GM03348 (cell line): ENCODE measurements around the gene LRP8.

Experiments
- DNase-seq: peaks from one replicate; pipeline ENCODE4 v3.0.0; 2012; ENCODE audit warnings: low spot score

LRP8 gene

DNA sequence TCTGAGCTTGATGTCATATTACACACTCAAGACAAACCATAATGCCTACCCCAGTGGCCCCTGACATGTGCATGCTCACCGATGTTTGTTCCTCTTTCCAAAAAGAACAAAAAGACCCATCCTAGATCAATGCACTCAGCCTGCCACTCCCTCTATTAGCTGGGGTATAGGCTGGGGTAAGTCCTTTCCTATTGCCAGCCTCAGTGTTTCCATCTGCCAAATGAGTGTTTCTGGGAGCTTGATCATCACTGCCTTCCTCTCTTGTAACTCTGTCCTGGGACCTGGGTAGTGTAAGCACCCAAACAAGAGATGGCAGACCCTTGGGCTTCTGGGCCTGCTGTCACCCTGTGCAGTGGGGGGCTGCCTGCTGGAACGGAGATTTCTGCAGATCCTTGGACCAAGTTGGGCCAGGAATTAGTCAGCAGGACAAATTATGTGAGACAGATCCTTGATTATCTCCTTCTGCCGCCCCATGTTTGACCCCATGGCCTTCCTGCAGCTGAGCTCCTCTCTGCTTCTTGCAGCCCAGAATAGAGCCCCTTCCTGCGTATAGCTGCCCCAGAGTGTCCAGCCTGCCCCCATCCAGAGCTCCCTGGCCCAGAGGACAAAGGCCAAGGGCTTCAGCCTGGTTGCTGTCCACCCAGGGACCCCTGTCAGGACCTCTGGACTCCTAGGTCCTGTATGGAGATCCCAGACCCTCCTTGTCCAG, 31.5 kb upstream of the LRP8 start:
- no peak for DNase-seq

DNA sequence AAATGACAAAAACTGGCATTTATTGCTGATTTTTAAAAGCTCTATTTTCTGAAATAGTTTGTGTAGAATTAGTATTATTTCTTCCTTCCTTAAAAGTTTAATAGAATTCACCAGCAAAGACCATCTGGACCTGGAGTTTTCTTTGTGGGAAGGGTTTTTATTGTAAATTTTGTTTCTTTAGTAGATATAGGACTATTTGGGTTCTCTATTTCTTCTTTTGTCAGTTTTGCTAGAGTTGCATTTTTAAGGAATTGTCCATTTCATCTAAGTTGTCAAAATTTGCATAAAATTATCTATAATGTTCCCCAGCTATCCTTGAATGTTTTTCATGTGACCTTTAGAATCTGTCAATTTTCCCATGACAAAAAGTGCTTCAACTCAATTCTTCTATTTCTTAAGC, 28.8 kb upstream of the LRP8 start:
- no peak for DNase-seq

DNA sequence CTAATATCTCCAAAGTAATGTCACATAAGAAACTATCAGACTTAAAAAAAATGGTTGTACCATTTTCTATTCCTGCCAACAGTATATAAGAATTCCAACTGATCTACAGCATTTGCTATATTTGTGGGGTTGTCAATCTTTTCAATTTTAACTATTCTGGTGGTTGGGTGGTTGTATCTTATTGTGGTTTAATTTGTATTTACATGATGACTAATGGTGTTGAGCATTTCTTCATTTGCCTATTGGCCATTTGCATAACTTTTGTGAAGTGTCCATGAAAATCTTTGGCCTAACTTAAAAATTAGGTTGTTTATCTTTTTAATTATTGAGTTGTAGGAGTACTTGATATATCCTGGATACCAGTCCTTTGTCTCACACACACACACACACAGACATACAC, 26.2 kb upstream of the LRP8 start:
- DNase-seq: no peak

DNA sequence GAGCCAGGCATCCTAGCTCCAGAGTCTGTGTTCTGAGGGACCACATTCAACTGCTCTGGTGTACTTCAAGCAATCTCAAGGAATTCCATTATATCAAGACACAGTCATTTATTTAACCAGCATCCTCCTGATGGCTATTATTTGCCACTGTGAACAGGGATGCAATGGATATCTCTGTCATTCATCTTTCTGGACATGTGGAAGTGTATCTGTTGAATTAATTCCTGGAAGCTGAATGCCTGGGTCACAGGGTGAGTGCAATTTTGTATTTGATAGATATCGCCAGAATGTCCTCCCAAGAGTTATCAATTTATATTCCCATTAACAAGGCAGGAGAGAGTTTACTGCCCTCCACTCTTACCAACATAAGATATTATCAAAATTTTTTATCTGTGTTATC, 24.7 kb upstream of the LRP8 start:
- DNase-seq: no peak

DNA sequence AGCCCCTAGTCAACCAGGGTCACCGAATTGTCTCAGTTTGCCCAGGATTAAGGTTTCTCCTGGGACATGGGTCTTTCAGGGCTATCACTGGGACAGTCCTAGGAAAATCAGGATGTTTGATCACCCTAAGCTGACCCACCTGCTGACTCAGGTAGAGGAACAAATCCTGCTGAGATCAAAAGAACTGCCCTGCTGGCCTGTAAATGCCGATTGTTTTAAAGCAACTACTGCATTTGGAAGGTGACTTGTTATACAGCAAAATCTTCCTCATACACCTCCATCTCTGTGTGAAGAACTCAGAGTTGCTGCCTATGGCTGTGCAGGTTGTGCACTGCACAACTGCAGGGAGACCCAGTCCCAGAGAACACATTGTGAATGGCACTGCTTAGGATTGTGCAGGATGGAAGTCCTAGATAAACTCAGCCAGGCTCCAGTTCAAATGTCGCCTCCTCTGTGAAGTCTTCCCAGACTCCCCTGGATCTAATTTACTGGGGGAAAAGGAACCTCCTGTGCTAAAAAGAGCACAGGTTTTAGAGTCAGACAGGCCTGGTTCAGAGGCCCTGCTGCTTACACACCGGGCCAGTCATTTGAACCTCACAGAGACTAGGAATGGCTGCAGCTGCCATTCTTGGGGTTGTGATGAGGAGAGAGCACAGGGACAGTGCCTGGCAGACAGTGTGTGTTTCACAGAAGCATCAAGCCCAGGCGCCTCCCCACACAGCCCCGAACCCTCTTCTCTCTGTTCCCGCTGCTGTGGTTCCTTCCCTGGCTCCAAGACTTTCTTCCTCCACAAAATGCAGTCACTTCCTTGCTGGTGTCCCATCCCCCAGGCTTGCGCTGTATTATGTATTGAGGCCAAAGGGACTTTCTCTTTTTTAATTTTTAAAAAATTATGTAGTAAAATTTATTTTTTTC, 23.2 kb upstream of the LRP8 start:
- no peak for DNase-seq

- no peak for DNase-seq
Observed at GRCh38 chr1:53349968-53350852, 22.3 kb upstream of the LRP8 start.

- no peak for DNase-seq
Observed at GRCh38 chr1:53349369-53349835, 21.5 kb upstream of the LRP8 start.

DNA sequence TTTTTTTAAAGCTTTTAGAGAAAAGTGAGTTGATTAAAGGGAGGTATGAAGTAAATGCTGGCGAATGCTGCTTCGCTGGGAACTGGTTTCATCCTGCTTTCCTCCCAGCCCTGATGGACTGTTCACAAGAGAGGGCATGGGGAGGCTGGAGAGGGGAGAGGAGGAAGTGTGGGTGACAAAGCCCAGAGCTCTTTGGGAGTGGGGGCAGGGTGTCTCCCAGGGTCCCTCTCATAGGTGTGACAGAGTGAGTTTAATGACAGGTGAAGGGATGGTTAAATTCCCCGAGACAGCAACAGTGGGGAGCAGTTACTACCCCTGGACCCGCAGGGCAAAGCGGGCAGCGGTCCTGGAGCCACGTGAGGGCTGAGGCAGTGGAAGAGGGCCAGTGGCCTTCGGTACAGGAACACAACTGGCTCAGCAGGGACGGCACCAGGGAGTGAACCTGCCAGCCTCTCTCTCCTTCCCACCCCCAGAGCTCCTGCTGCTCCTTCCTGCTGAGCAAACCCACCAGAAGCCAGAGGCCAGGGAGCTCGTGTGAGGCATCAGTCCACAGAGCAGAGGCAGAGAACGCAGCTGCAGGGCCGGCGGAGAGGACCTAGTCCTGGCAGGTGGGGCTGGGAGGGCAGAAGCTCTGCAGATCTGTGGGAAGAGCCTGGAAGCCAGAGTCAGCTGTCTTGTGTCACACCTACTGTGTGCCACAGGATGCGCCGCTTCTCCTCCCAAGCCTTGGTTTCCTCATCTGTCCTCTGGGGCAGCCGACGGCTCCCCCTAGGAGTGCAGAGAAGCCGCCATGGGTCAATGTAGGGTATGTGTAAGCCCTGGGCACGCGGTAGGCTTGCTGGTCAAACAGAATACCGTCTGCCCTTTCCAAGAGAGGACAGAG, 20.9 kb upstream of the LRP8 start:
- no peak for DNase-seq

DNA sequence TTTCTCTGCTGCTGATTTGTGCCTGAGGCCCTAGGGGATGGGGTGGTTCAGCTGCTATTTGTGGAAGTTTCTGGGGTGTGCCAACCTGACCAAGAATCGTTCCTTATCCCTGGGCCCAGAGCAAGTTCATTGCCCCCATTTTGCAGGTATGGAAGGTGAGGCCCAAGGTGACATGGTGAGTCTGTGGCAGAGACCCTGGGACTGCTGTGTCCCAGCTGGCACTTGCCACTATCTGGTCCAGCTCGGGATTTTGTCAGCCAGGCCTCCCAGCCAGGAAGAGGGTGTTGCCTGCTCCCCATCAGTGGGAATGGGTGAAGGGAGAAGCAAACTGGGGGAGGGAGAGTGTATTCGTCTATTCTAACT, 18.9 kb upstream of the LRP8 start:
- no peak for DNase-seq

GRCh38 chr1:53345996-53346813, 18.3 kb upstream of the LRP8 start:
- DNase-seq: no peak

GRCh38 chr1:53344921-53345838, 17.3 kb upstream of the LRP8 start:
- no peak for DNase-seq

- peak; percentile 49 for DNase-seq
Observed at GRCh38 chr1:53343831-53344668, 16.2 kb upstream of the LRP8 start.

DNA sequence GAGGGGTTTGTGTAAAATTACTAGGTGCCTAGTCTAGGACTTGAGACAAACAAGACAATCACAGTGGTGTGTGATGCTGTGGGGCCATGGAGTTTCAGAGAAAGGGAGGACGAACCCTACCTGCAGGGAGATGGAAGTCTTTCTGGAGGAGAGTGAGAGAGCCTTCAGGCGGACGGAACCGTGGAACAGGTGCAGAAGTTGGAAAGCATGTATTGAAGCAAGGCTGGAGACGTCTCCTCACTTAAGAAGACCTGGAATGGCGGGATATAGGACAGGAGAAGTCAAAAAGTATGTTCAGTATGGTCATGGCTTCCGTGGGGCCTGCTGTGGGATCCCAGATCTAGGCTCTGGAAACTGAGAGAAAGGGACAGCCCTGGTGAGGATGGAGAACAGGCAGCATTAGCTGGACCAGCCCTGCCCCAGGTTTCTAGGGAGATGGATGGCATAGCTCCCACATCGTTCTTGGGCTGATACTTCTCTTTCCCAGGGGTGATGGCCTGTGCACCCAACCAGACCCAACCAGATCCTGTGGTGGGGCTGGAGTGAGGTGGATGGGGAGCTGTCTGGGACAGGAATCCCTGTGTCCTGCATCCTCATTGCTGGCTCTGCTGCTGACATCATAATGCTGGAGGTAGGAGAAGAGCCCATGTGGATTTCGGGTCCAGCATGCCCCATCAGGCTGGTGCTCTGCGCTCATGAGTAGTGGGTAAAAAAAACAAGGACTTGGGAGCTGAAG, 15.0 kb upstream of the LRP8 start:
- DNase-seq: no peak

DNA sequence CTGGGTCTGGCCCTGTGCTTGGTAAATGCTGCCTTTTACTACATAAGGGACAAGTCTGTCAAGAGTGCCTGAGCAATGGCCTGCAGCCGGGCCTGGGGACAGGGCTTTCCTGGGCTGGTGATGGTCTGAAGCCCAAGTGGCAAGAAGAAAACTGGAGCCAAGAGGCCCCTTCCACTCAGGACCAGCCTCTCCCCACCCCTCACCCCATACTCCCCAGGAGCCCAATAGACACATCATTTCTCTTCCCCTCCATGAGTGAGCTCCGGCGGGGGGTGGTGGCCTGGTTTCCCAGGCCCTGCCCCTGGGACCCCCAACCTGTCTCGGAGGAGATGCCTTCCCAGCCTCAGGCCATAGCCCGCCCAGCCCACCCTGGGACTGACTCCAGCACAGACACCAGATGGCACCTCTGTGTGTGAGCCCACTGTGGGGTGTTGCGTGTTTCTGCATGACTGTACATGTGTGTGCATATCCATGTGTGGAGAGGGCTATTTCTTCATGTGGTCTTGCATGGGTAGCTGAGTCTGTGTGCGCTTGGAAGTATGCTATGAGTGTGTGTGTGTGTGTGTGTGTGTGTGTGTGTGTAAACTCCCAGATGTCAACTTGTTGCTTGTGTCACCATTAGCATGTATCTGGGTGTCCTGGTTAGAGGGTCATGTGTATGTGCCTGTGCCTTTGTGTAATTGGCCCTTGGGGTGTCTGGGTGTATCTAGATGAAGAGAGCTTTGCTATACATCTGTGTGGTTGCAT, 14.3 kb upstream of the LRP8 start:
- DNase-seq: no peak

DNA sequence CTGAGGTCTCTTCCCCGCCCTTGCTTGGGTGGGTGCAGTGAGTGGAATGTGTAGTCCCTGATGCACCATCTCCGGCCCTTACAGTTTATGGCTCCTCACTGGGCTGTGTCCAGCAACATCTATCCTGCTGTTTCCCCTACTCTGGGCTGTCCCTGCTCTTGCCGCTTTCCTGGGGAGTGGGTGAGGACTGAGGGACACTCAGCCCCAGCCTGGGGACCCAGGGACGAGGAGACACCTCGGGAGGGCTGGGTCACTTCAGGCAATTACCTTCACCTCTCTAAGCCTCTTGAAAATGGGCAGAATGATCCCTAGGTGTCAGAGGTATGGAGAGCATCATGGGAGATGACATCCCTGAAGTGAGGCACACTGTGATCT, 13.6 kb upstream of the LRP8 start:
- DNase-seq: no peak

GRCh38 chr1:53340660-53341520, 13.0 kb upstream of the LRP8 start:
- DNase-seq: no peak
